ENCODE data around the gene RAPGEF3.

Gene RAPGEF3

DNA sequence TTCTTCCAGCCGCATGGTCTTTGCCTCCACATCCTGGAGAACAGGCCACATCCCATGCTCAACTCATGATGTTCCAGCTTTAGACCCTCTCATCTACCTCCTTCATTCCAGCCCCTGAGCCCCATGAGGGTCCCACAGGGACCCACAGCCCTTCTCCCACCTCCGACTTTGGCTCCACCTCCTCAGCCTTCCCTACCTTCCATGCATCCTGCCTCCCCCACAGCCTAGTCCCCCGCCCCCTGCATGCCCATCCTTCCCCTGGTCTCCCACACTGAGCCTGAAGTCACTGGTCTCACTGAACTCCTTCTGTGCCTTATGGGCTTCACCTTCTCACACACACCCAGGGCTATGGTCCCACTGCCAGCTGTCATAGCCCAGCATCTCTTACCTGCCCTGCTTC, 9.8 kb downstream of the RAPGEF3 start:
- Histone ChIP-seq H3K27me3 (ENCODE audit: control insufficient read depth, insufficient read depth, low read length) (no peaks in the 10 kb centered on the region), H3K9me3 (ENCODE audit: control insufficient read depth, low read length) (no peaks in the 10 kb centered on the region), H3K9ac (ENCODE audit: low read length) (no peak overlapping the region), H3K36me3 (ENCODE audit: control insufficient read depth, insufficient read depth, low read length) (peaks cover 4% of the 10 kb centered on the region), H3K4me1 (ENCODE audit: control insufficient read depth, insufficient read depth, low read length) (peaks cover 20% of the 10 kb centered on the region), H3K4me3 (ENCODE audit: low read length) (no peak overlapping the region)

DNA sequence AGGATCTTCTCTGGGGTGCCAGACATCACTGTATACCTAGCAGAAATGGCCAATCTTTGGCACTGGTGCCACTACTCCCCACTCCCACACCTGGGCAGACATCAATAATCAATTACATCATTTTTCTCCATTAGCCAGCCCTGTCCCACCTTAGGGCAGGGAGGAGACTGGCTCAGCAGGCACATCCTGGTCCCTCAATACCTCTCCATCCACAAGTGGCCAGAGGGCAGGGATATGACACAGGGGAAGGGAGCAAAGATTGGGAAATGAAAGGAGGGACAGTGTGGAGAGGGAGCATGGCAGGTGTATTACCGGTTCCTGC, 10.2 kb downstream of the RAPGEF3 start:
- H3K27me3 ChIP-seq (ENCODE audit: control insufficient read depth, insufficient read depth, low read length), result no peaks in the 10 kb centered on the region
- no peak overlapping the region for H3K9ac ChIP-seq (ENCODE audit: low read length)
- no peaks in the 10 kb centered on the region for H3K9me3 ChIP-seq (ENCODE audit: control insufficient read depth, low read length)
- peaks cover 4% of the 10 kb centered on the region for H3K36me3 ChIP-seq (ENCODE audit: control insufficient read depth, insufficient read depth, low read length)
- H3K4me3 ChIP-seq (ENCODE audit: low read length), result no peak overlapping the region
- H3K4me1 ChIP-seq (ENCODE audit: control insufficient read depth, insufficient read depth, low read length), result peaks cover 16% of the 10 kb centered on the region

DNA sequence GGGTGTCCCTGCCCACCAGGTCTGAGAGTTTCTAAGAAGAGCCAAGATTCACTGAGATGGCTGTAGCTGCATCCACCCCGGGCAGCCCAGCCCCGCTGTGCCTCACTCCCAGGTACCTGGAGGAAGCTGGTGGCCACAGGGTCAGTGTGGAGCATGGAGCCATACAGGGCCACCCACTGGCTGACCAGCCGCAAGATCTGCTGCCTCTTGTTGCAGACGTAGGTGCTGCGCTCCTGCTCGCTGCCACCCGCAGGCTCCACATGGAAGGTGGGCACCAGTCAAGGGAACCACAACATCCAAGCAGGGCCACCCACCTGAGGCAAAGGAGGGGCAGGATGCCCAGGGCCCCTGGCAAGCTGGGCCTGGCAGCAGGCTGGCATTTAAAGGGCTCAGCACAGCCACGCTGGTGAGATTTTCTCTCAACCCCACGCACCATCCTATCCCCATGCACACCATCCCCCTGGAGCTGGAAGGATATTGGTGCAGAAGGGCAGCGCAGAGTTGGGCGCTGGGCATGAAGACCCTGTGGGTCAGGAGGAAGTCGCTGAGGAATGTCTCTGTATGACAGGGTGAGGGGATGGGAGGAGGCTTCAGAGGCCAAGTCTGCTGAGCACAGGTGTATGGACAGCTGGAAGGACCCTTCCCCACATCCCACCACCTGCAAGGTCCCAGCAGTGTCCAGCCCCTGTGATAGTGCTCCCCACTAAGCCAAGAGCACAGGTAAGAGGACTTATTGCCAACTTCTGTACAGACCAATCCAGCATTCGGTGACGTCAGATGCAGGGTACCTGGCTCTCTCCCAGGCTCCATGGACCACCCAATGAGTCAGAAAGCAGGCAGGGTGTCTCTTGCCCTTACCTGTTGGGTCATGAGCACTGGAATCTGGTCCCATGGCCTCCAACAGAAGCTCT, 10.8 kb downstream of the RAPGEF3 start:
- Histone ChIP-seq H3K27me3 (ENCODE audit: control insufficient read depth, insufficient read depth, low read length) (no peaks in the 10 kb centered on the region), H3K9me3 (ENCODE audit: control insufficient read depth, low read length) (no peaks in the 10 kb centered on the region), H3K4me3 (ENCODE audit: low read length) (no peak overlapping the region), H3K36me3 (ENCODE audit: control insufficient read depth, insufficient read depth, low read length) (peaks cover 4% of the 10 kb centered on the region), H3K4me1 (ENCODE audit: control insufficient read depth, insufficient read depth, low read length) (peaks cover 9% of the 10 kb centered on the region), H3K9ac (ENCODE audit: low read length) (no peak overlapping the region)

DNA sequence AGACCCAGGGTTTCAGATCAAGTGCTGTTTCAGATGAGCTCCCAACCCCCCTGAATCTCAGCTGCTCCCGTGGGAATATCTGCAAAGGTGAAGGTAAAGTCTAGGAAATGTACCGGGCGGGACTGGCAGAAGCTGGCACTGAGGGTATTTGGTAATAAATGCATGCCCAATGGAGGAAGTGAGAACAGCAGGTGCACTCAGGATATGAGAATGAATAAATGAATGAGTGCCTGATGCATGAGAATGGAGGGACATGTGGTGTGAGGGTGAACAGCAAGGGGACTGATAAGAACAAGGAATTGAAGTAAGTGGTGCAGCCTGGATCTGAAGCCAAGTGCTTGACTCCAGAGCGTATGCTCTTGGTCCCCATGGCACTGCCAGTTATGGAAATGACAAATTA, 11.6 kb downstream of the RAPGEF3 start:
- no peak overlapping the region for H3K9ac ChIP-seq (ENCODE audit: low read length)
- H3K4me1 ChIP-seq (ENCODE audit: control insufficient read depth, insufficient read depth, low read length), result peaks cover 2% of the 10 kb centered on the region
- no peak overlapping the region for H3K4me3 ChIP-seq (ENCODE audit: low read length)
- H3K27me3 ChIP-seq (ENCODE audit: control insufficient read depth, insufficient read depth, low read length), result no peaks in the 10 kb centered on the region
- H3K36me3 ChIP-seq (ENCODE audit: control insufficient read depth, insufficient read depth, low read length), result peaks cover 4% of the 10 kb centered on the region
- no peaks in the 10 kb centered on the region for H3K9me3 ChIP-seq (ENCODE audit: control insufficient read depth, low read length)

DNA sequence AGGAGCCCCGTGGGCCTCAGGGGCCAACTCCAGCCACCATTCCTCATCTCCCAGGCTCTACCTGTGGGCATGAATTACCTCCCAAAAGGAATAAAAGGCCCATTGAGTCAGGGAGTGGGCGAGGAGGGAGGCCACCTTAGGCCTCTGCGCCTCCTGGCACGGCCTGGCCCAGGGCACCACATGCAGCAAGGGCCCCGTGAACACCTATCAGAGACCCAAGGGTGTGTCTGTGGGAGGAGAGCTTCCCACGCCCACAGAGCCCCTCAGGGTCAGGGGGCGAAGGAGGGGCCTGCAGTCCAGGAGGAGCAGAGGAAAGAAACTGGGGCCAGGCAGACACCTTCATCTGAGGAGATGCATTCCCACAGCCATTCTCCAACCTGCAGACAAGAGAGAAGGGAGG, 12.2 kb downstream of the RAPGEF3 start:
- H3K4me3 ChIP-seq (ENCODE audit: low read length), result no peak overlapping the region
- peaks cover 4% of the 10 kb centered on the region for H3K4me1 ChIP-seq (ENCODE audit: control insufficient read depth, insufficient read depth, low read length)
- peaks cover 4% of the 10 kb centered on the region for H3K36me3 ChIP-seq (ENCODE audit: control insufficient read depth, insufficient read depth, low read length)
- H3K9ac ChIP-seq (ENCODE audit: low read length), result no peak overlapping the region
- no peaks in the 10 kb centered on the region for H3K9me3 ChIP-seq (ENCODE audit: control insufficient read depth, low read length)
- no peaks in the 10 kb centered on the region for H3K27me3 ChIP-seq (ENCODE audit: control insufficient read depth, insufficient read depth, low read length)

DNA sequence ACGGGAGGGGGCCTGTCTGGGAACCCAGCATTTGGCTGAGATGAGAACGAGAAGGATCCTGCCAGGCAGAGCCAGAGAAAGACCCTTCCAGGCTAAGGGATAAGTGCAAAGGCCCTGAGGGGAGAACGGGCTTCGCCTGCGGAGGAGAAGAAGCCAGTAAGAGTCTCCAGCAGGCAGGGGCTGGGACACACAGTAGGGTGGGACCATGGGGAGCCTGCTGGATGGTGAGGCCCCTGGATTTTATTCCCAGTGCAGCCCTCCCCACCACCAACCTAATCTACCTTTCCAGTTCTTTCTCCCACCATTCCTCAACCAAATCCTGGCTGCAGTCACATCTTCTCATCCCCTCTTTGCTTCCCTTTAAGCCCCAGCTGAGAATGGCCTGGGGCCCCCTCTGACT, 12.6 kb downstream of the RAPGEF3 start:
- Histone ChIP-seq H3K4me3 (ENCODE audit: low read length) (no peak overlapping the region), H3K27me3 (ENCODE audit: control insufficient read depth, insufficient read depth, low read length) (no peaks in the 10 kb centered on the region), H3K9me3 (ENCODE audit: control insufficient read depth, low read length) (no peaks in the 10 kb centered on the region), H3K9ac (ENCODE audit: low read length) (no peak overlapping the region), H3K36me3 (ENCODE audit: control insufficient read depth, insufficient read depth, low read length) (peaks cover 4% of the 10 kb centered on the region), H3K4me1 (ENCODE audit: control insufficient read depth, insufficient read depth, low read length) (peaks cover 9% of the 10 kb centered on the region)

DNA sequence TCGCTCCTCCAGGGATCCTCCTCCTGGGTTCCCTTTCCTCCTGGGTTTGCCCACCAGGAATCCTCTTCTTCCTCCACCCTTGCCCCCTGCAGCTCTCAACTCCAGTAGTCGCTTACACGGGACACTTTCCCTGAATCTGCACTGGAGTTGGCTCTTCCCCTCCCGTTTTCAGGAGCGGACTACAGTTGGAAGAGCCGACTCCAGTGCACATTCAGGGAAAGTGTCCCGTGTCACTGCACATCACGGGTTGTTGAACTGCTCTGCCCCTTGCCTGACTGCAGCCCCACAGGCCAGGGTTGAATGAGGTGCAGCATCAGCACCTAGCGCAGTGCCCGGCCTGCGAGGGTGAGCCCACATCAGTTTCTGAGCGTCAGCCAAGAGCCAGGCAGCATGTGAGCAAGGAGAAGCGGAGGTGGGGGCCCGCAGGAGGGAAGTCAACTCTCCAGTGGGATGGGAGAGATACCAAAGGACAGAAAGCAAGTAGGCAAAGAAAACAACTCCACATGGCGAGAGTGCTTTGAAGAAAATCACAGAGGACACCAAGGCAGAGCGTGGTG, 13.1 kb downstream of the RAPGEF3 start:
- no peaks in the 10 kb centered on the region for H3K27me3 ChIP-seq (ENCODE audit: control insufficient read depth, insufficient read depth, low read length)
- H3K36me3 ChIP-seq (ENCODE audit: control insufficient read depth, insufficient read depth, low read length), result peaks cover 4% of the 10 kb centered on the region
- no peak overlapping the region for H3K4me3 ChIP-seq (ENCODE audit: low read length)
- H3K9me3 ChIP-seq (ENCODE audit: control insufficient read depth, low read length), result no peaks in the 10 kb centered on the region
- peaks cover 13% of the 10 kb centered on the region for H3K4me1 ChIP-seq (ENCODE audit: control insufficient read depth, insufficient read depth, low read length)
- H3K9ac ChIP-seq (ENCODE audit: low read length), result no peak overlapping the region

DNA sequence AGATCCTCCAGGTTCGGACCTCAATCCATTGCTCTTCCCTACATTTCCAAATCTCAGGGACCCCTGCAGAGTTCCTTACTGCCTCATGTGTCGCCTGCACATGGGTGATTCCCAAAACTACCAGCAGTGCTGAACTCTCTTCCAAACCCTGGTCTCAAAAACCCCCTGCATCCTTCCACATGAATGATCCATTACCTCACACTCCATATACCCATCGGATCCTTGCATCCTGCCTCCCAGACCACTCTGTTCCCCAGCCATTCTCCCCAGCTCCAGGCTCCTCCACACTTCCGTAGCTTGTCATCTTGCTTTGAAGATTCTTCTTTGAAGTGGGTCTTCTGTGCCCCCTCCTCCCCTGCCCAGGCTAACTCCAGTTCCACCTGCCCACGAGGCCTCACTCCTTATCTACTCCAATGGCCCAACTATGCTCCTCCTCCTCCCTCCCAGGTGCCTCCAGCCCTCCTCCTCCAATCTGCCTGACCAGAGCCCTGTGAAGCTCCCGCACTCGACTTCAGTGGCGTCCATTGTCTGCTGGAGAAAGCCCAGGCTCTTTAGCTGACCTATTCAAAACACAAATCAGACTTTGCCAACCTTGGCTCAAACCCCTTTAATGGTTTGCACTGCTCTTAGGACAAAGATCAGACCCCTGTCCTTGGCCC, 13.8 kb downstream of the RAPGEF3 start:
- H3K9me3 ChIP-seq (ENCODE audit: control insufficient read depth, low read length), result no peaks in the 10 kb centered on the region
- H3K4me1 ChIP-seq (ENCODE audit: control insufficient read depth, insufficient read depth, low read length), result peaks cover 14% of the 10 kb centered on the region
- H3K36me3 ChIP-seq (ENCODE audit: control insufficient read depth, insufficient read depth, low read length), result peaks cover 3% of the 10 kb centered on the region
- H3K27me3 ChIP-seq (ENCODE audit: control insufficient read depth, insufficient read depth, low read length), result no peaks in the 10 kb centered on the region
- no peak overlapping the region for H3K4me3 ChIP-seq (ENCODE audit: low read length)
- H3K9ac ChIP-seq (ENCODE audit: low read length), result no peak overlapping the region

DNA sequence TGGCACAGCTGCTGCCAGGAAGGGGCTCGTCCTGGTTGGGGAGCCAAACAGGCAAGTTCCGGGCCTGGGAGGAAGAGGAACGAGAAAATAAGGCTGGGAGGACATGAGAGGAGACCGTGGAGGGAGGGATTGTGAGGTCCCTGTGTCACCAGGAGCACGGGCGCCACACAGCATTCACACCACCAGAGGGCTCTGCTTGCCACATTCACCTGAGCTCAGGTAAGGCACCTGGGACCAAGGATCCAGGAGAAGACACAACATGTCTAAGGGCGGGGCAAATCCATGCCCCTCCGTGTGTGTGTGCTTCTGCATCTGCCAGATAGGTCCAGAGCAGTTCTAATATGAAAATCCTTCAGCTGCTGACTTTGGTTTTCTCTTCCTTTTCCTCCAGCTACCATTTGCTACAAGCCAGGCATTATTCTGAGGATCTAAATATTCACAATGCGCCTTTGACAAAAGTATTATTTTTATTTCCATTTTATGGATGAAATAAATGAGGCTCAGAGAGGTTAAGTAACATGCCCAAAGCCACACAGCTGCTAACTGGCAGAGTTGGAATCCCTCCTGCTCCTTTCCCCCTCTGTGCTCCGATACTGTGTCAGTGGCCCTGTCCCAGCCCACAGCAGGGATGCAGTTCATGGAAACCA, 14.6 kb downstream of the RAPGEF3 start:
- no peaks in the 10 kb centered on the region for H3K36me3 ChIP-seq (ENCODE audit: control insufficient read depth, insufficient read depth, low read length)
- H3K4me1 ChIP-seq (ENCODE audit: control insufficient read depth, insufficient read depth, low read length), result peaks cover 18% of the 10 kb centered on the region
- no peak overlapping the region for H3K9ac ChIP-seq (ENCODE audit: low read length)

DNA sequence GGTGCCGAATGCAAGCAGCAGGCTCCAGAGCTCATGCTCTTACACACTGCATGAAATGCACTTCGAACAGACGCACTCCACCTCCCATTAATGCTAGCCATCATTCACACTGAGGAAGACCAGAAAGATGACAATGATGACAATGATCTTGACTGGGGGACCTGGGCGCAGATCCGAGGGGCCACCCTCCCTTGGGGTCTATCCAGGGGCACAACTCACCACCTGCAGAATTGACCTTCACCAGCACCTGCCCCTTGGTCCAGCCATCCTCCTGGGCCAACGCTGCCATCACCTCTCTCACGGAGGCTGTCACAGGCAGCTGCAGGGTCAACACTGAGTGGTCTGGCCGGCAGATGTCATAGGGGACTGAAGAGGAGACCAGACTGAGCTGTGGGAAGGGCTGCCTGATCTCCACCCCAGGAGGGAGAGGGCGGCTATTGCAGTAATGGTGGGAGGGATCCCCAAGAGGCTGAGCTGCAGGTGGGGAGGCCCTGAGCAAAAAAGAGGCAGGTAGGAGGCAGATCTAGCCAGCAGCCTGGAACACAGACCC, 15.3 kb downstream of the RAPGEF3 start:
- H3K36me3 ChIP-seq (ENCODE audit: control insufficient read depth, insufficient read depth, low read length), result no peaks in the 10 kb centered on the region
- H3K4me3 ChIP-seq (ENCODE audit: low read length), result no peak overlapping the region
- no peak overlapping the region for H3K9ac ChIP-seq (ENCODE audit: low read length)
- H3K4me1 ChIP-seq (ENCODE audit: control insufficient read depth, insufficient read depth, low read length), result peaks cover 18% of the 10 kb centered on the region
- no peaks in the 10 kb centered on the region for H3K9me3 ChIP-seq (ENCODE audit: control insufficient read depth, low read length)
- H3K27me3 ChIP-seq (ENCODE audit: control insufficient read depth, insufficient read depth, low read length), result no peaks in the 10 kb centered on the region

More for the DNA sequence above, 14.6 kb downstream of the RAPGEF3 start:
- Histone ChIP-seq H3K4me3 (ENCODE audit: low read length) (no peak overlapping the region), H3K27me3 (ENCODE audit: control insufficient read depth, insufficient read depth, low read length) (no peaks in the 10 kb centered on the region), H3K9me3 (ENCODE audit: control insufficient read depth, low read length) (no peaks in the 10 kb centered on the region)

DNA sequence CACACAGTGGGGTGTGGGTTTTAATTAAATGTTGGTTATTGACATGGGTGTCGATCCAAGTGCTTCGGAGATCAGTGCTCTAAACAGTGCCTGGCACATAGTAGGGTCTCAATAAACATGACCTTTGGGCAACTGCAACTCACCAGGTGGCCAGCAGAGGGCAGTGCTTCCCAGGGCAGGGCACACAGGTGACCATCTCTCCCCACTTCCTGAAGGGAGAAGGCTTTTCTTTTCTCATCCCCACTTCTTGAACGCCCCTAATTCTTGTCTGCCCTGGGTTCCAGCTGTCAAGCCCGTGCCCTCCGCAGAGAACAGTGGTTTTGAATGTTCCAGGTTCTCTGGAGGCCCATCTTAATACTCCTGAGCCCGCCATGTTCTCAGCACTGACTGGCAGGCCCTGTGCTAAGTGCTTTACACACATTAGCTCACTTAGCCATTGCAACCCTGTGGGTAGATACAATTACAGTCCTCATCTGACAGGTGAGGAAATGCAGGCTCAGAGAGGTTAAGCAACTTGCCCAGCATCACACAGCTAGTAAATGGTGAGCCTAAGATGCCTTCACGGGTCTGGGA, 16.3 kb downstream of the RAPGEF3 start:
- peaks cover 22% of the 10 kb centered on the region for H3K4me1 ChIP-seq (ENCODE audit: control insufficient read depth, insufficient read depth, low read length)
- no peaks in the 10 kb centered on the region for H3K36me3 ChIP-seq (ENCODE audit: control insufficient read depth, insufficient read depth, low read length)
- H3K4me3 ChIP-seq (ENCODE audit: low read length), result no peak overlapping the region
- no peaks in the 10 kb centered on the region for H3K9me3 ChIP-seq (ENCODE audit: control insufficient read depth, low read length)
- no peak overlapping the region for H3K9ac ChIP-seq (ENCODE audit: low read length)
- no peaks in the 10 kb centered on the region for H3K27me3 ChIP-seq (ENCODE audit: control insufficient read depth, insufficient read depth, low read length)

All from mucosa of stomach (tissue), 1 donor.